DOHH2 (cell line): ENCODE measurements around the gene DIS3L2.

Experiments used
- CTCF ChIP-seq: fragments of 200-600 bp; sonication (generic); IDR thresholded peaks from one replicate; pipeline ENCODE4 v1.5.1; 2014; ENCODE audit warnings: antibody characterized with exemption, mild to moderate bottlenecking, low read depth, low read length; ENCODE audit not compliant: poor library complexity, severe bottlenecking
- EZH2phosphoT487 ChIP-seq: fragments of 200-600 bp; sonication (generic); IDR thresholded peaks from 2 replicates; pipeline ENCODE4 v1.6.1; 2017; ENCODE audit warnings: borderline replicate concordance, mild to moderate bottlenecking, antibody characterized with exemption, low read length, moderate library complexity, mixed read lengths

- no peak for TF ChIP-seq CTCF
- TF ChIP-seq EZH2phosphoT487, result no peak
Observed at GRCh38 chr2:232372231-232373208, 411.0 kb downstream of the DIS3L2 start.
